AG09319 (cell line): ENCODE results near the gene VIPR1.

Experiments
- DNase-seq: peaks from one replicate; pipeline ENCODE4 v3.0.0-alpha.2; 2010; ENCODE audit warnings: low read depth; ENCODE audit errors: extremely low read depth
- TF ChIP-seq, protein P1 (sequence below): IDR thresholded peaks from 2 replicates; pipeline ENCODE4 v1.5.1; 2011; ENCODE audit warnings: low read depth, mild to moderate bottlenecking, inconsistent platforms, low read length, moderate library complexity

The VIPR1 gene

GRCh38 chr3:42525736-42526345 lies 23.4 kb downstream of the VIPR1 start:
- TF ChIP-seq, protein P1, sequence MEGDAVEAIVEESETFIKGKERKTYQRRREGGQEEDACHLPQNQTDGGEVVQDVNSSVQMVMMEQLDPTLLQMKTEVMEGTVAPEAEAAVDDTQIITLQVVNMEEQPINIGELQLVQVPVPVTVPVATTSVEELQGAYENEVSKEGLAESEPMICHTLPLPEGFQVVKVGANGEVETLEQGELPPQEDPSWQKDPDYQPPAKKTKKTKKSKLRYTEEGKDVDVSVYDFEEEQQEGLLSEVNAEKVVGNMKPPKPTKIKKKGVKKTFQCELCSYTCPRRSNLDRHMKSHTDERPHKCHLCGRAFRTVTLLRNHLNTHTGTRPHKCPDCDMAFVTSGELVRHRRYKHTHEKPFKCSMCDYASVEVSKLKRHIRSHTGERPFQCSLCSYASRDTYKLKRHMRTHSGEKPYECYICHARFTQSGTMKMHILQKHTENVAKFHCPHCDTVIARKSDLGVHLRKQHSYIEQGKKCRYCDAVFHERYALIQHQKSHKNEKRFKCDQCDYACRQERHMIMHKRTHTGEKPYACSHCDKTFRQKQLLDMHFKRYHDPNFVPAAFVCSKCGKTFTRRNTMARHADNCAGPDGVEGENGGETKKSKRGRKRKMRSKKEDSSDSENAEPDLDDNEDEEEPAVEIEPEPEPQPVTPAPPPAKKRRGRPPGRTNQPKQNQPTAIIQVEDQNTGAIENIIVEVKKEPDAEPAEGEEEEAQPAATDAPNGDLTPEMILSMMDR: no peak
- DNase-seq: no peak

DNA sequence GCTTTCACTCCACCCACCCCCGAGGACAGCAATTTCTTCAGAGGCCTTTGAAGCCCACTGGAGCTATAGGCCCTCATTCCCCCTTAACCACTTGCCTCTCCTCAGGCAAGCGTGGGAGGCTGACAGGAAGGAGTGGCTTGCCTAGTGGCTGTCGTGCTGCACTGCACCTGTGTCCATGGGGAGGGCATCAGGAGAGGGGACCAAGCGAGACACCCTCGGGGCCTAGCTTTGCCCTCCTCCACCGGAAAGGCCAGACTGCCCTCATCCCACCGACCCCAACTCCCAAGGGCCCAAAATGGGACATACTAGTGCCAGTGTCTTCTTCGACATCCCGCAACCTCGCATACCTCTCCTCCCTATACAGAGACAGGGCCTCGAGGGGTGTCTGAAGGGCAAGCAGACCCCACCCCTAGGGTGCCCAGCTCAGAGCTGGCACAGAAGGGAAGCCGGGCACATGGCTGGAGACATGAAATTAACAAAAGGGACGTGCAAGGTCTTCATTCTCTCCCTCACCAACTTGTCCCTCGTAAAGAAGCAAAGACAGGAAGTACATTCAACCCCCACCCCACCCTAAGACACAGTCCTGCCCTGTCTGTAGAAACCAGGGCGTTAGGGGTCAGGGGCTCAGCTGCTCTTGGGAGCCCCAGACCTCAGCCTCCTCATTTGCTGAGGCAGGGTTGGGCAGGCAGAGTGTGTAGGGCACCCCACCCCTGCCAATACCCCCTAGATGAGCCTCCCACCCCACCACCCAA lies 24.3 kb downstream of the VIPR1 start:
- TF ChIP-seq, protein P1: no peak
- no peak for DNase-seq

- TF ChIP-seq, protein P1: no peak
- no peak for DNase-seq
Observed at GRCh38 chr3:42527368-42527917, 25.0 kb downstream of the VIPR1 start.

- TF ChIP-seq, protein P1: no peak
- no peak for DNase-seq
Observed at GRCh38 chr3:42529468-42529867, 27.0 kb downstream of the VIPR1 start.

DNA sequence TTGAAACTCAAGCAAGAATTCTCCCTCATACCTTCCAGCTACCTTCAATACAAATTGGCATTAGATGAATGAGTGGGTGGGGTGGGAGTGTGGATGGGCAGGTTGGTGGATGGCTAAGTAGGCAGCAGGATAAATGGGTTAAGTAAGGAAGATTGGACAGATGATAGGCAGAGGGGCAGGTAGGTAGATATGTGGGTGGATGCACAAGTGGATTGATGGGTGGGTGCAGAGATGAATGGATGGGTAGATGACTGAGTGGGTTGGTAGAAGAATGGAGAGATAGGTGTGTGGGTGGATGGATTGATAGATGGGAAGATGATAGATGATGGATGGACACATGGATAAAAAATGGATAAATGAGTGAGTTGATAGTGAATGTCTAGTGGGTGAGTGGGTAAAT lies 27.6 kb downstream of the VIPR1 start:
- no peak for DNase-seq
- TF ChIP-seq, protein P1: no peak

- TF ChIP-seq, protein P1: no peak
- DNase-seq: no peak
Observed at GRCh38 chr3:42531470-42531869, 29.0 kb downstream of the VIPR1 start.

DNA sequence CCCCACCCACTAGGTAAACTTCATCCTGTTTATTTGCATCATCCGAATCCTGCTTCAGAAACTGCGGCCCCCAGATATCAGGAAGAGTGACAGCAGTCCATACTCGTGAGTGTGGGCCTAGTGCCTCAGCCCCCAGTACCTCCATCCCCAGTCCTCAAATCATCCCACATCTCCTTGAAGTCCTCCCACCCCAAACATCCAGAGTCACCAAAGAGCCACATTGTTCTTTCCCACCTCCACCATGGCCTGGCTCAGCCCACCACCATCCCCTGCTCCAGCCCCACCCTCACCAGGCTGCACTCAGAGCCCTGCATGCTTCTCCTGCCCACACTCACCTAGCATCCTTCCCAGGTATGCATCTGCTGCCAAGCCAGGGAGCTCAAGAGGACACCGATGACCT lies 29.8 kb downstream of the VIPR1 start:
- DNase-seq: no peak
- TF ChIP-seq, protein P1: no peak
